Neuron (in vitro differentiated cells): Measurements from ENCODE around the gene FANK1.
"Not testable (repeated sequence)": the region's sequence is repeated elsewhere in the genome, so short reads cannot be mapped to it uniquely, and the experiment has no call there.

Experiments used
- H2AFZ ChIP-seq: one replicate; pipeline ENCODE4 v1.6.1; 2013; ENCODE audit warnings: low read depth, mild to moderate bottlenecking, inconsistent platforms, low read length, moderate library complexity
- H3K27me3 ChIP-seq: one replicate; pipeline ENCODE4 v1.6.1; 2013; ENCODE audit warnings: low read length; ENCODE audit not compliant: insufficient read depth
- H3K36me3 ChIP-seq: one replicate; pipeline ENCODE4 v1.6.1; 2013; ENCODE audit warnings: low read length; ENCODE audit not compliant: insufficient read depth
- H3K4me1 ChIP-seq: one replicate; pipeline ENCODE4 v1.6.1; 2013; ENCODE audit warnings: low read length; ENCODE audit not compliant: insufficient read depth
- H3K4me3 ChIP-seq: 2 replicates; pipeline ENCODE4 v1.5.1; 2013; ENCODE audit warnings: mild to moderate bottlenecking, low read length, moderate library complexity
- H3K9me3 ChIP-seq: one replicate; pipeline ENCODE4 v1.6.1; 2013; ENCODE audit warnings: low read length

The FANK1 gene

GRCh38 chr10:125903135-125903640 is 6.8 kb downstream of the FANK1 start:
- H2AFZ ChIP-seq, H3K27me3 ChIP-seq, H3K4me3 ChIP-seq, H3K9me3 ChIP-seq, H3K36me3 ChIP-seq, H3K4me1 ChIP-seq: not testable (repeated sequence)

GRCh38 chr10:125905069-125905994 is 9.0 kb downstream of the FANK1 start:
- H3K36me3 ChIP-seq, H2AFZ ChIP-seq, H3K27me3 ChIP-seq, H3K4me3 ChIP-seq, H3K9me3 ChIP-seq, H3K4me1 ChIP-seq: not testable (repeated sequence)

- H3K9me3 ChIP-seq, H3K4me3 ChIP-seq, H3K36me3 ChIP-seq, H2AFZ ChIP-seq, H3K27me3 ChIP-seq, H3K4me1 ChIP-seq: not testable (repeated sequence)
Observed at GRCh38 chr10:125907598-125907997, 11.2 kb downstream of the FANK1 start.

DNA sequence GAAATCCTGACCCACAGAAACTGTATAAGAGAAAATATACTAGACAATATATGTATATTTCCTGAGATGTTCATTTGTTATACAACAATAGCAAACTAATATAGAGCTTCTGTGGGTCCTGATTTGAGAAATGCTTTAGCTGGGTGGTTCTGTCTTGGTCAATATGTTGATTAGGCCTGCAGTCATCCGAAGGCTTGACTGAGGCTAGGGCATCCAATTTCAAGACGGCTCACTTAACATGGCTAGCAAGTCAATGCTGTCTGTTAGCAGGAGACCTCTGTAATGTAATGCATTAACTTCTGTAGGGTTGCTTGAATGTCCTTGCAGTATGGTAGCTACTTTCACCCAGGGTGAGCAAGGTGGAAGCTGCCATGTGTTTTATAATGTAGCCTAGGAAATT is 12.4 kb downstream of the FANK1 start:
- not testable (repeated sequence) for H2AFZ ChIP-seq, H3K36me3 ChIP-seq, H3K27me3 ChIP-seq, H3K9me3 ChIP-seq, H3K4me3 ChIP-seq, H3K4me1 ChIP-seq

DNA sequence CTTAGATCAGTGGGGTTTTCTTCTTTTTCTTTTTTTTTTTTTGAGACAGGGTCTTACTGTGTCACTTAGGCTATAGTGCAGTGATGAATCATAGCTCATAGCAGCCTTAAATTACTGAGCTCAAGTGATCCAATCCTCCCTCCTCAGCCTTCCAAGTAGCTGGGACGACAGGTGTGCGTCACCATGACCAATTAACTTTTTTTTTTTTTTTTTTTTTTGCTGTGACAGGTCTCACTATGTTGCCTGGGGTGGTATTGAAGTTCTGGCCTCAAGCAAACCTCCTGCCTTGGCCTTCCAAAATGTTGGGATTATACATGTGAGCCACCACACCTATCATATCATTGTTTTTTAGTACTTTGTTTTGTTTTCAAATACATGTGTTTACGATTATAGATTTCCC is 13.1 kb downstream of the FANK1 start:
- not testable (repeated sequence) for H3K36me3 ChIP-seq, H3K27me3 ChIP-seq, H2AFZ ChIP-seq, H3K4me1 ChIP-seq, H3K4me3 ChIP-seq, H3K9me3 ChIP-seq

DNA sequence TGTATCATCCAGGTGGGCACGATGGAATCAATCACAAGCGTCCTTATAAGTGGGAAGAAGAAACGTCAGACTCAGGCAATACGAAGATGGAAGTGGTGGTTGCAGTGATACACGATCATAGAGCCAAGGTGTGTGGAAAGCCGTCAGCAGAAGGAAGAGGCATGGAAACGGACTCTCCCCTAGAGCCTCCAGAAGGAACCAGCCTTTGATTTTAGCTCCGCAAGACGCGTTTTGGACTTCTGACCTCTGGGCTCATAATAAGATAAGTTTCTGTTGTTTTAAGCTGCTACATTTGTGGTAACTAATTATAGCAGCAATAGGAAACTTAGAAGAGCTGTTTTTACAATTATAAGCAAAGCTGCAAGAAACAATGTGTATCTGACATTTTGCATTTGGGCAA is 14.8 kb downstream of the FANK1 start:
- H2AFZ ChIP-seq = no peak overlapping the region
- no peaks in the 10 kb centered on the region for H3K27me3 ChIP-seq
- no peaks in the 10 kb centered on the region for H3K36me3 ChIP-seq
- H3K4me1 ChIP-seq = no peaks in the 10 kb centered on the region
- no peak overlapping the region for H3K4me3 ChIP-seq
- no peaks in the 10 kb centered on the region for H3K9me3 ChIP-seq

GRCh38 chr10:125911990-125912389 is 15.6 kb downstream of the FANK1 start:
- H3K9me3 ChIP-seq = no peaks in the 10 kb centered on the region

GRCh38 chr10:125913277-125913676 is 16.9 kb downstream of the FANK1 start:
- H3K9me3 ChIP-seq, H3K4me3 ChIP-seq, H2AFZ ChIP-seq, H3K4me1 ChIP-seq, H3K27me3 ChIP-seq, H3K36me3 ChIP-seq: not testable (repeated sequence)

More at GRCh38 chr10:125911990-125912389, 15.6 kb downstream of the FANK1 start:
- Histone ChIP-seq H3K36me3 (no peaks in the 10 kb centered on the region), H2AFZ (no peak overlapping the region), H3K4me3 (no peak overlapping the region), H3K4me1 (no peaks in the 10 kb centered on the region), H3K27me3 (no peaks in the 10 kb centered on the region)

DNA sequence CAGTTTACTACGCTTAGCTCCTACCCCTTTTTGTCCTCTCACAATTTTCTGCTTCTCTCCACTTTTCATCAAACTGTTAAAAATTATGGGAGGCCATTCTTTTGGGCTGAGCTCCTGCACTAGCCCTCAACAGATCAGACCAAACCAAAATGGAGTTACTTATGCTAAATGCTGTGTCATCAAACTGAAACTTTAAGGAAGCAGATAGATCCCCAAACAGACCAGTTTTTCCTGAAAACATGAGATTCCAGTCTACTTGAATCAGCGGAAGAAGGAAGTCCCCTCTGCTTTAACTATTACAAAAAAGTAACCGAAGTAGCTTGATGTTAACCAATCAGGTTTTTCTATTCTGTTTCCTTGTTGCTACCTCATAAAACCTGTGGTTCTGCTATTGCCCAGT is 20.6 kb downstream of the FANK1 start:
- no peaks in the 10 kb centered on the region for H3K27me3 ChIP-seq
- H3K4me3 ChIP-seq = no peak overlapping the region
- H3K4me1 ChIP-seq = no peaks in the 10 kb centered on the region
- no peaks in the 10 kb centered on the region for H3K9me3 ChIP-seq
- H3K36me3 ChIP-seq = no peaks in the 10 kb centered on the region
- H2AFZ ChIP-seq = no peak overlapping the region

DNA sequence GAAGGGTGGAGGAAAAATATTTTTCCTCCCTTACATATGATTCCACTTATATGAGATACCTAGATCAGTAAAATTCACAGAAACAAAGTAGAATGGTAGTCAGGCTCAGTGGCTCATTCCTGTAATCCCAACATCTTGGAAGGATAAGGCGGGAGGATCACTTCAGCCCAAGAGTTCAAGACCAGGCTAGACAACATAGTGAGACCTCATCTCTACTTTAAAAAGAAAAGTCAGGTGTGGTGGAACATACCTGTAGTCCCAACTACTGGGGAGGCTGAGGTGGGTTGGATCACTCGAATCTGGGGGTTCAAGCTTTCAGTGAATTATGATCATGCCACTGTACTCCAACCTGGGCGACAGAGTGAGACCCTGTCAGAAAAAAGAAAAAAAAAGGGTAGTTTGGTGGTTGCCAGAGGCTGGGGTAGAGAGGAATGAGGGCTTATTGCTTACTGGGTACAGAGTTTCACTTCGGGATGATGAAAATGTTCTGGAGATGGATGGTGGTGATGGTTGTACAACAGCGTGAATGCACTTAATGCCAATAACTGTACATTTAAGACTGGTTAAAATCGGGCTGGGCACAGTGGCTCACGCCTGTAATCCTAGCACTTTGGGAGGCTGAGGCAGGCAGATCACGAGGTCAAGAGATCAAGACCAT is 21.5 kb downstream of the FANK1 start:
- H3K9me3 ChIP-seq = not testable (repeated sequence)

DNA sequence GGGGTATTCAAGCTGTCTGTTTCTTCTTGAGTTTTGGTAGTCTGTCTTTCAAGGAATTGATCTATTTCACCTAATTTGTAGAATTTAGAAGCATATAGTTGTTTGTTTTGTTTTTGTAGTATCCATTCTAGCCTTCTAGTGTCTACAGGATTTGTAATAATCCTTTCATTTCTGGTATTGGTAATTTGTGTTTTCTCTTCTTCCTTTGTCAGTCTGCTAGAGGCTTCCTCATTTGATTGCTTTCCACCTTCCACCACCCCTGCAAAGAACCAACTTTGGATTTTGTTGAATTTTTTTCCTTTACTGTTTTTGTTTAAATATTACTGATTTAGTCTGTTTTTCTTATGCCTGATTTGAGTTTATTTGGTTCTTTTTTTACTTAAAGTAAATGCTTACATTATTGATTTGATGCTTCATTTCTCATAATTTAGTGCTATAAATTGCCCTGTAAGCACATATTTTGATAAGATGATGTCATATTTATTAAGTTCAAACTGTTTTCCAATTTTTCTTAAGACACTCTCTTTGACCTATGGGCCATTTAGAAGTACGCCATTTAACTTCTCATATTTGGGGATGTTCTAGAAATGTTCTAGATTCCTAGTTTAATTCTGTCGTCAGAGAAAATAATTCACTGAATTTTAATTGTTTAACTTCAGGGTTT is 25.4 kb downstream of the FANK1 start:
- not testable (repeated sequence) for H3K36me3 ChIP-seq, H3K4me3 ChIP-seq, H2AFZ ChIP-seq, H3K27me3 ChIP-seq, H3K4me1 ChIP-seq, H3K9me3 ChIP-seq

More for the DNA sequence above, 21.5 kb downstream of the FANK1 start:
- H3K36me3 ChIP-seq, H2AFZ ChIP-seq, H3K27me3 ChIP-seq, H3K4me1 ChIP-seq, H3K4me3 ChIP-seq: not testable (repeated sequence)

GRCh38 chr10:125925262-125925834 is 29.0 kb downstream of the FANK1 start:
- no peak overlapping the region for H3K4me3 ChIP-seq
- H3K27me3 ChIP-seq = no peaks in the 10 kb centered on the region
- H3K9me3 ChIP-seq = no peaks in the 10 kb centered on the region
- H3K36me3 ChIP-seq = no peaks in the 10 kb centered on the region
- H3K4me1 ChIP-seq = no peaks in the 10 kb centered on the region
- no peak overlapping the region for H2AFZ ChIP-seq

GRCh38 chr10:125926247-125926646 is 29.9 kb downstream of the FANK1 start:
- no peaks in the 10 kb centered on the region for H3K9me3 ChIP-seq
- no peak overlapping the region for H2AFZ ChIP-seq
- no peaks in the 10 kb centered on the region for H3K36me3 ChIP-seq
- H3K27me3 ChIP-seq = no peaks in the 10 kb centered on the region
- no peaks in the 10 kb centered on the region for H3K4me1 ChIP-seq
- H3K4me3 ChIP-seq = no peak overlapping the region
